Measurements from ENCODE around the gene GZMM. TPM values are rescaled to one million over a fixed set of nuclear protein-coding genes. Genes with fewer than 3 reads are reported as not detected.

GZMM gene
- total RNA-seq, 1 experiment from 2014 or later = 0.66 TPM

- H3K27ac ChIP-seq (ENCODE audit: insufficient read length, low read depth, low read length) = no peak overlapping the region
- H3K9ac ChIP-seq (ENCODE audit: extremely low read depth, insufficient read length, low read length) = no peak overlapping the region
- Mint-ChIP-seq H3K9me3 (no peaks in the 10 kb centered on the region), H3K36me3 (ENCODE audit: insufficient read depth in 1 of 3, low read depth in 3 of 3) (peaks cover 10 to 27% (median 21%) of the 10 kb centered on the region in 3 experiments), H3K27ac (0 out of 7 replicates have a peak overlapping the region, but pooled peaks of 1 of the 3 experiments have one; percentile 63), H3K4me1 (peaks cover 0 to 2% of the 10 kb centered on the region in 2 experiments; a peak in 2 of 4 replicates), H3K4me3 (no peak overlapping the region), H3K27me3 (ENCODE audit: low read depth) (peaks cover 11% of the 10 kb centered on the region)
- H2BK5ac ChIP-seq (ENCODE audit: insufficient read length, low read length) = no peak overlapping the region
- no peaks in the 10 kb centered on the region for H3K27me3 ChIP-seq (ENCODE audit: insufficient read depth, low read length)
- no peak overlapping the region for H2AFZ ChIP-seq (ENCODE audit: low read length)
- H4K8ac ChIP-seq (replicated peaks; ENCODE audit: insufficient read length, low read depth, low read length) = no peak overlapping the region
- no peak overlapping the region for H3K23ac ChIP-seq (ENCODE audit: insufficient read length, low read depth, low read length)
- H3K79me2 ChIP-seq (ENCODE audit: insufficient read depth, low read length) = no peaks in the 10 kb centered on the region
- no peak overlapping the region for H3K4me2 ChIP-seq (ENCODE audit: insufficient read depth, insufficient read length, low read length)
- no peak overlapping the region for H3K14ac ChIP-seq (ENCODE audit: insufficient read depth, low read length)
- no CpG with 5 or more reads among the region's 34 CpGs for WGBS (ENCODE audit: extremely low coverage, insufficient read length, low lambda C conversion rate)
- H2BK120ac ChIP-seq (ENCODE audit: low read depth, low read length, poor library complexity, severe bottlenecking) = no peak overlapping the region
- H2AK5ac ChIP-seq (ENCODE audit: insufficient read length, low read length) = no peak overlapping the region
- H3K56ac ChIP-seq (ENCODE audit: insufficient read length, low read depth, low read length) = no peak overlapping the region
- H2BK20ac ChIP-seq (ENCODE audit: low read depth, low read length, poor library complexity, severe bottlenecking) = no peak overlapping the region
- no peaks in the 10 kb centered on the region for H4K20me1 ChIP-seq (ENCODE audit: control insufficient read depth, insufficient read depth, insufficient read length)
- DNase-seq = peak; percentile 24
- no peaks in the 10 kb centered on the region for H3K9me3 ChIP-seq (ENCODE audit: control insufficient read depth, low read depth, low read length)
- H4K5ac ChIP-seq (ENCODE audit: insufficient read length, low read depth, low read length) = no peak overlapping the region
- no peak overlapping the region for H2BK12ac ChIP-seq (ENCODE audit: insufficient read length, low read depth, low read length)
- H2BK15ac ChIP-seq (ENCODE audit: low read depth, low read length) = no peak overlapping the region
- H3K4me1 ChIP-seq (ENCODE audit: insufficient read depth, low read length) = no peaks in the 10 kb centered on the region
- no peak overlapping the region for H3K18ac ChIP-seq (ENCODE audit: insufficient read length, low read depth, low read length)
- no peak overlapping the region for H4K91ac ChIP-seq (ENCODE audit: insufficient read length, low read depth, low read length)
- TF ChIP-seq CTCF (conservative IDR thresholded peaks at IDR 0.05) = no peak
- no peak overlapping the region for H3K4ac ChIP-seq (ENCODE audit: low read depth, low read length)
- H3K79me1 ChIP-seq (ENCODE audit: insufficient read depth, low read depth, low read length, poor library complexity, severe bottlenecking) = no peaks in the 10 kb centered on the region
- no peaks in the 10 kb centered on the region for H3K23me2 ChIP-seq (ENCODE audit: insufficient read length, low read depth, low read length, poor library complexity, severe bottlenecking)
- H3T11ph ChIP-seq (ENCODE audit: low read length) = no peak overlapping the region
These were observed 1.5 kb upstream of the GZMM start for GRCh38 chr19:542173-542866.
